NCI-H1694 (cell line): ENCODE measurements around the gene CHCHD3.
A peak's percentile ranks its signal among the peaks of the same experiment; 100 is the strongest.

ENCODE experiments used
- DNase-seq: peaks from one replicate; lab custom pipeline; 2025; lab: John Stamatoyannopoulos, UW

The CHCHD3 gene

DNA sequence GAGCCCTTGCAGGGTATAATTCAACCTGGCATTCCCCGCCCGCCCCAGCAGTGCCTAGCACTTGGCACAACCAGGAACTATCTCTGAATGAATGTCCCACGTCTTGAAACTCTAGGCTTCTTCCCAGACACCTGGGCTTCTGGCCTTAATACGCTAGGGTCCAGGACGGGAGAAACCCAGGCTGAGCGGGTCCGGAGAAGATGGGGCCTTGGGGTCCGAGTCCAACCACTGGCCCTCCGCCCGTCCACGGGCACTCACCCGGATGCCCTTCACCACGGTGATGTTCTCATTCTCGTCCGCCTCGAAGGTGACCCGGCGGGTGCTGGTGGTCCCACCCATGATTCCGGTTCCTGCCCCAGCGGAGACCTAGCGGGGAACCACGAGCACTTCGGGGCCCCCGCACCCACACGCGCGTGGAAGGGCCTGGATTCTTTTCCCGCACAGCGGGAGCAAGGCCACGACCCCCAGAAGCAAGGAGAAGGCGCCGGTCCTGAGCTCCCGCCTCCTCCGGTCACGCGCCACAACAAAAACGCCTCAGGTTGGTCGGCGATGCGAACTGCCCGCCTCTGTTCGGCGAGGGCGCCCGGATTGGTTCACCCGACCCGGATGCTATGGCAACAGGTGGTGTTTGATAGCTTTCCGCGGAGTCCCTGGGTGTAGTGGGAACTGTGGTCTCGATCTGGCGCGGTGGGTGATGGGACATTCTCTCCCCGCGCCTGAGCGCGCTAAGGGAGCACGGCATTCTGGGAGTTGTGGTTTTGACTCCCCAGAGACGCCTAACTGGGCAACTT is at the start of gene CHCHD3:
Gene CHCHD3 (minus strand): TSS at position 492 of the 791 bp plus-strand sequence. CDS start 153 bp downstream, at position 339.
- peak; percentile 98 for DNase-seq

GRCh38 chr7:133130166-133130565 is 48.3 kb upstream of the CHCHD3 start:
- no peak for DNase-seq

DNA sequence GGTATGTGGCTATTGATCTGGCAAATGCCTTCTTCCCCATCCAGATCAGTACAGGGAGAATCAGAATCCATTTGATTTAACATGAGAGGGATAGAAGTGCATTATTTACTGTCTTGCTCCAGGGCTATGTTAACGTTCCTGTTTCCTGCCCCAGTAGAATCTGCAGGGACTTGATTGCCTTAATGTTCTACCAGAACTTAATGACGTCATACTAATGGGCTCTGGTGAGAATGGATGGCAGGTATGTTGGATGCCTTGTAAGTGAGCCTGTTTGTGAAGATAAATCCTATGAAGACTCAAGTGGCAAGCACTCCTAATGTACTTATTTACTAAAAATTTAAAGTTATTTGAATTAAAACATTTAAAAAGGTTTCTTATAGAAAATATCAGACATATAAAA is 44.5 kb upstream of the CHCHD3 start:
- no peak for DNase-seq

- no peak for DNase-seq
Measured at GRCh38 chr7:133124974-133125373, 43.1 kb upstream of the CHCHD3 start.

DNA sequence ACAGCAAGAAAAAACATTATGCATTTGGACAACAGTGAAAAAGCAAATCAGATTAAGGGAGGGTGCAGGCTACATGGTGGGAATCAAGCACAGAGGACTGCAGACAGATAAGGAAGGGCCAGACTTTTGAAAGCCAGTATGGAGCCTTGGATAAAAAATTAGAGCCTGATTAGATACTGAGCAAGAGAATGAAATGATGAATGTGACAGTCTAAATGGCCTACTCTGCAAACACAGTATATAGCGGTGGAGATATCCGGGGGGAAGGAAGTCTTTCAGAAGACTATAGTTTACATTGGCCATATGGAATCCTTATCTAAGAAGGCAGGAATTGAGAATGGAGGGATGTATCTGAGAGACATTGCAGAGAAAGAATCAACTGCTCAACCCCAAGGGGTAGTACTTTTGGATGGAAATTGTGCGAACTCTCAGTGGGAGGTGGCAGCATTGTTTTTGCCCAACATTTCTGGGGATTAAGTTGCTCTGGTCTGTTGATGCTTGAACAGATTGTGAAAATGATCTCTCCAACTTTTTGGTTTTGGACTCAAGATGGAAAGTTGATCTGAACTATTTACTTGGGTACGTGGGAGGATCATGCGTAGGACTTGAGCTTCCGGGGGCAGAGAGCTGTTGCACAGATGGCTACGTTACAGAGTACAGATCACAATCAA is 39.4 kb upstream of the CHCHD3 start:
- DNase-seq: no peak

DNA sequence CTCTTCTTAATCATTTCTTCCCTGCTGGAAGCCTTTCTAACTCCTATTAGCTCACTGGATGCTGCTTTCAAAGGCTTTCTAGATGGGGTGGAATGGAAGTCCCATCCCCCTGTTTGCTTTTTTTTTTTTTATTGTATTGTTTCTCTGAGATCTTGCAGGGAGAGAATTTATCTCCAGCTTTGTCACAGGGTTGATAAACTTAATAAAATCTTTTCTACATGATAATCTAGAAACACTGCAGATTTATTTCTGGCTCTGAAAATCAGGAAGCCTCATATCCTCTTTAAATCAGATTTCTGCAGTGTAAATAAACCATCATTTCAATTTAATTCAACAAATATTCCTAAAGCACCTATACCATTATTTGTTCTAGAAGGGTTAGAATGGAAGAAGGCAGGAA is 37.2 kb upstream of the CHCHD3 start:
- no peak for DNase-seq

DNA sequence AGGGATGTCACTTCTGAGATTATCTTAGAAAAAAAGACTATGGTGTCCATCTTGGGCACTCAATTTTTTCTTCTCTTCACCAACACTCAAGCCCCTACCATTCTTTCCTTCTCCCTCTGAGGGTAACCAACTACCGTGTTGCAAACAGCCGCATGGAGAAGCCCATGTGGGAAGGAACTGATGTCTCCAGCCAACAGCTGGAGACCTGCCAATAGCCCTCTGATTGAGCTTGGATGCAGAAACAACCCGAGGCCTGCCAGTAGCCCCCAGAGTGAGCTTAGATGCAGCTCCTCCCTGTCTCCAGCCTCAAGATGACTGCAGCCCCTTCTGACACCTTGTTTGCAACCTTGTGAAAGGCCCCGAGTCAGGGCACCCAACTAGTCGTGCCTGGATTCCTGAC is 36.4 kb upstream of the CHCHD3 start:
- DNase-seq: peak; percentile 49

GRCh38 chr7:133117452-133117851 is 35.6 kb upstream of the CHCHD3 start:
- peak; percentile 49 for DNase-seq

DNA sequence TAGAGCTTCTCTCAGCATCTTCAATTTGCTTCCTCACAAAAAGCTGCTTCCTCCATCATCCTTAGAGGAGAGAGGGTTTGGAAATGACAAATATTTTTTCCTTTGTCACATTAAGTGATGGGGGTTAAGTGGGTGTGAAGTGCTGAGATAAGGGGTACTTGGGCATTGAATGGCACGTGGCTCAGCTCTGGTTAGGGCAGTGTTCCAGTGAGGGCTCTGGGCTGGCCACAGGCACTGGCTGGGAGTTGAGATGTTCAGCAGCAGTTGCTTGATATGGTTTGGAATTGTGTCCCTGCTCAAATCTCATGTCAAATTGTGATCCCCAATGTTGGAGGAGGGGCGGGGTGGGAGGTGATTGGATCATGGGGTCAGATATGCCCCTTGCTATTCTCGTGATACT is 33.7 kb upstream of the CHCHD3 start:
- no peak for DNase-seq

- DNase-seq: no peak
Measured at GRCh38 chr7:133114519-133114918, 32.6 kb upstream of the CHCHD3 start.

DNA sequence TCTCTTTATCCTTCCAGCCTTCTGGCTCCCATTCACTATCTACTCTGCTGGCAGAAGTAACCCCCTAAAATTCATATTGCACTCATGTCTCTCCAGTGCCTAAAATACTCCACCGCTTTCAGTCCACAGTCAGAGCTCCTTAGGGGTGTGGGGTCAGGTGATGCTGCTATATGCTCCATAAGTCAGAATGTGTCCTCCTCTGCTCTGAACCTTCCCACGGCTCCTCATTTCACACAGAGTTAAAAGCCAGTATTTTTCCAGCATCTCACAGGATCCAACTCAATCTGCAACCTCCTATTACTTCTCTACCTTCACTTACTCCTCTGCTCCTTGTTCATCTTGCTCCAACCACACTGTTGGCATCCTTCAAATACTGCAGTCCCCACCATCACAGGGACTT is 31.1 kb upstream of the CHCHD3 start:
- DNase-seq: no peak

DNA sequence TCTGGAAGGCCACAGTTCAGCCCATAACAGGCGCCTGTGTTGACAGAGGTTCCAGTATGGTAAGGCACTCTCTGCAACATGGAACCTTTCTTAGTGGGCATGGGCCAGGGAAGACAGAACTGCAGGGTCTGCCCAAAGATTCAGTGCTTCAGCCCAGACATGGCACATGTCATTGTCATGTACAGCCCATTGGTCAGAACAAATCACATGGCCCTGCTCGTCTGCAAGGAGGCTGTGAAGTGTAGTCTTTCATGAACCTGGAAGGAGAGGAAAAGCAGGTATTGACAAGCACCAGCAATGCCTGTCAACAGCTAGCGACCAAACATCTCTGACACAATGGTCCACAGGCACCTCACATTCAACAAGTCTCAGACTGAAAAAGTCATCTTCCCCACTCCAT is 30.4 kb upstream of the CHCHD3 start:
- no peak for DNase-seq

- DNase-seq: no peak
Measured at GRCh38 chr7:133110312-133110711, 28.4 kb upstream of the CHCHD3 start.

GRCh38 chr7:133109816-133110215 is 27.9 kb upstream of the CHCHD3 start:
- DNase-seq: no peak

DNA sequence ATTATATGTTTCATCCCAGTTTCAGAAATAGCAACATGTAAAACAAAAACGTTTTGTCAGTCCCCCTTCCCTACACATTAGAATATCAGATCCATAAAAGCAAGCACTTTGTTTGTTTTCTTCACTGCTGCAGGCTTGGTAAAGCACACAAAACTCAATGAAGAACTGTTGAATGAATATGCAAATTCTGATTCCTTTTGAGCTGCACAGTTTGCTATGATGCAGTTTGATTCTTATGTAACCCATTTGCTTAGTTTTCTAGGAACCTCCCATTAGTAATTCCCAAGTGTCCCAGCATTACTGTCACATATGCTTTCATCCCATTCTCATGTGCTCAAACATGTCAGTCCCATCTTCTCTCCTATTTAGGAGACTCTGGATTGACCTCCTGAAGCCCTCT is 26.1 kb upstream of the CHCHD3 start:
- no peak for DNase-seq

- DNase-seq: no peak
Measured at GRCh38 chr7:133102276-133103060, 20.6 kb upstream of the CHCHD3 start.

GRCh38 chr7:133099633-133100286 is 17.9 kb upstream of the CHCHD3 start:
- no peak for DNase-seq

GRCh38 chr7:133095119-133095671 is 13.3 kb upstream of the CHCHD3 start:
- no peak for DNase-seq

DNA sequence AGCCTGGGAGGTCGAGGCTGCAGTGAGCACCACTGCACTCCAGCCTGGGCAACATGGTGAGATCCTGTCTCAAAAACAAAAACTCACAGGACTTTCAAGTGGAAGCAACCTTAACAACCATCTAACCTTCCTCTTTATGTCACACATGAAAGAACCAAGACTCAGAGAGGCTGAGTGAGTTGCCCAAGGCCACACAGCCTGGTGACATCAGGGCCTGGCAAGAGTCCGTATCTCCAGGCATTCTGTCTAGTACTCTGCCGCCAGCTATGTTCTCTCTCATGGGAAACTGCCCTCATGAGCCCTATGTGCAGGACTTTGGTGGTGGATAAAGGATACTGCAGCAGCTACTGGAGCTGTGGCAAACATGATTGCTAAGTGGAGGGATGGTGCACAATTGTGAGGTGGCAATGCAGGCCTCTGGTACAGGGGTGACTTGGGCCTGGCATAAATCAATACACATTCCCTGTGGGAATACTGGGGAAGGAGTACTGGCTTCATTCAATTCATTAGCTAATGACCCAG is 10.1 kb upstream of the CHCHD3 start:
- DNase-seq: no peak

- DNase-seq: no peak
Measured at GRCh38 chr7:133082390-133082766, 488 bp upstream of the CHCHD3 start.

DNA sequence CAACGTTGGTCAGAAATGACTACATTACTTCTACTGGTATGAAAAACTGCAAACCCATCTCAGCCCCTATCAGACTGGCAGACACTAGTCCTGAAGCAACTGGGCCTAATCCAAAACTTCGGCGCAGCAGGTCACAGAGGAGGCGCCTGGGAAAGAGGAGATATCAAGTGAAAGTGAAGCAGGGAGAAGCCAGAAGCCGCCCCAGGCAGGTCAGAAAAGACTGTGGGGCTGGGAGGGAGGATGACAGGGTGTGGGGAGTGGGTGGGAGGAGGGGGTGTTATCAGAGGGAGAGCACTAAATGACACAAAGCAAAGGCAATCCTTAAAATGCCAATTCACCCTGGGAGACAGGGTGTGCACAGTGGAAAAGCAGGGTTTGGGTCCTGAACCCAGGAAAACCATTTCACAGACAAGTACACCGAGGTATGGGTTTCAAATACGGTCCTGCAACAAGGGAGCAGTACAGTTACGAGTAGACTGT is 731 bp downstream of the CHCHD3 start:
- no peak for DNase-seq

- no peak for DNase-seq
Measured at GRCh38 chr7:133079296-133079695, 2.6 kb downstream of the CHCHD3 start.
